Upper lobe of right lung (tissue), 1 donor: ENCODE results near the gene NLRP3. TPM values are rescaled to one million over a fixed set of nuclear protein-coding genes. Genes with fewer than 3 reads are reported as not detected.
"Not testable (repeated sequence)": the region's sequence is repeated elsewhere in the genome, so short reads cannot be mapped to it uniquely, and the experiment has no call there.

Experiments used
- ATAC-seq: fragments of 200-7000 bp; cut with Tn5 transposase; one replicate; pipeline ENCODE4 v1.9.1; 2020; ENCODE audit warnings: mild to moderate bottlenecking, moderate library complexity
- DNase-seq: peaks from one replicate; pipeline ENCODE4 v3.0.0-alpha.2; 2020
- H3K27ac ChIP-seq: fragments of 200-600 bp; one replicate; pipeline ENCODE4 v1.8.0; 2022
- H3K27me3 ChIP-seq: fragments of 200-600 bp; one replicate; pipeline ENCODE4 v1.8.0; 2022; ENCODE audit warnings: mild to moderate bottlenecking
- H3K36me3 ChIP-seq: fragments of 200-600 bp; one replicate; pipeline ENCODE4 v1.8.0; 2022
- H3K4me1 ChIP-seq: fragments of 200-600 bp; one replicate; pipeline ENCODE4 v1.8.0; 2022
- H3K4me3 ChIP-seq: fragments of 200-600 bp; one replicate; pipeline ENCODE4 v1.8.0; 2022; ENCODE audit warnings: mild to moderate bottlenecking
- H3K9me3 ChIP-seq: fragments of 200-600 bp; one replicate; pipeline ENCODE4 v1.8.0; 2022
- CTCF ChIP-seq: fragments of 200-600 bp; IDR thresholded peaks from one replicate; pipeline ENCODE4 v1.8.0; 2022; ENCODE audit warnings: antibody characterized with exemption
- intact Hi-C: fragments of 100-400 bp; cut with DNase I; formaldehyde crosslinking; loops from one replicate; pipeline ENCODE4 v1.11.0; 2022
- total RNA-seq: library from RNA; stranded (reverse); fragmentation: NEBNext Ultra II Directional; extraction: Animal tissue kit (Norgen Biotek cat#: 25700); gene quantifications from one replicate; pipeline ENCODE4 v1.2.1, GENCODE V29; 2021
- donor health status: DM: no; HTN: yes; CAD: no; lungs with severe emphysema.

Gene NLRP3
- total RNA-seq, 1 donor from 2014 or later, result 4.9 TPM

- intact Hi-C loops, result no loop called here
- Histone ChIP-seq H3K4me3 (no peak overlapping the region), H3K4me1 (no peaks in the 10 kb centered on the region), H3K9me3 (no peaks in the 10 kb centered on the region), H3K27ac (no peak overlapping the region), H3K27me3 (no peaks in the 10 kb centered on the region), H3K36me3 (no peaks in the 10 kb centered on the region)
- no peak for TF ChIP-seq CTCF
- ATAC-seq, result no peak
- no peak for DNase-seq
Observed at GRCh38 chr1:247370786-247371732, 44.9 kb upstream of the NLRP3 start.

GRCh38 chr1:247371801-247372259 is 44.1 kb upstream of the NLRP3 start:
- no peaks in the 10 kb centered on the region for H3K9me3 ChIP-seq
- no peak overlapping the region for H3K4me3 ChIP-seq
- no peak for TF ChIP-seq CTCF
- intact Hi-C loops, result no loop called here
- H3K36me3 ChIP-seq, result no peaks in the 10 kb centered on the region
- no peaks in the 10 kb centered on the region for H3K27me3 ChIP-seq
- no peak overlapping the region for H3K27ac ChIP-seq
- no peaks in the 10 kb centered on the region for H3K4me1 ChIP-seq
- ATAC-seq, result no peak
- DNase-seq, result no peak

GRCh38 chr1:247373721-247374141 is 42.2 kb upstream of the NLRP3 start:
- Histone ChIP-seq H3K4me1 (no peaks in the 10 kb centered on the region), H3K36me3 (no peaks in the 10 kb centered on the region), H3K27ac (no peak overlapping the region), H3K4me3 (peak overlapping the region; percentile 40), H3K27me3 (no peaks in the 10 kb centered on the region), H3K9me3 (no peaks in the 10 kb centered on the region)
- peak; percentile 43 for TF ChIP-seq CTCF
- intact Hi-C loops, result no loop called here
- ATAC-seq (peak; percentile 76), DNase-seq (peak; percentile 67)

GRCh38 chr1:247374651-247375334 is 41.2 kb upstream of the NLRP3 start:
- ATAC-seq, intact Hi-C loops, DNase-seq, H3K27ac ChIP-seq, H3K4me3 ChIP-seq, H3K9me3 ChIP-seq, H3K36me3 ChIP-seq, H3K27me3 ChIP-seq, H3K4me1 ChIP-seq: not testable (repeated sequence)

- no peaks in the 10 kb centered on the region for H3K9me3 ChIP-seq
- no peak for TF ChIP-seq CTCF
- H3K36me3 ChIP-seq, result no peaks in the 10 kb centered on the region
- no peak overlapping the region for H3K27ac ChIP-seq
- H3K27me3 ChIP-seq, result no peaks in the 10 kb centered on the region
- H3K4me3 ChIP-seq, result no peak overlapping the region
- intact Hi-C loops, result no loop called here
- no peaks in the 10 kb centered on the region for H3K4me1 ChIP-seq
- ATAC-seq (no peak), DNase-seq (no peak)
Observed at GRCh38 chr1:247375747-247376146, 40.2 kb upstream of the NLRP3 start.

- no peak for DNase-seq
- no peak for TF ChIP-seq CTCF
- Histone ChIP-seq H3K27ac (no peak overlapping the region), H3K4me1 (no peaks in the 10 kb centered on the region), H3K9me3 (no peaks in the 10 kb centered on the region), H3K36me3 (no peaks in the 10 kb centered on the region), H3K4me3 (no peak overlapping the region), H3K27me3 (peaks cover 6% of the 10 kb centered on the region)
- no peak for ATAC-seq
- intact Hi-C loops, result no loop called here
Observed at GRCh38 chr1:247376659-247377058, 39.3 kb upstream of the NLRP3 start.

- not testable (repeated sequence) for DNase-seq
Observed at GRCh38 chr1:247377656-247378055, 38.3 kb upstream of the NLRP3 start.

More at GRCh38 chr1:247377656-247378055, 38.3 kb upstream of the NLRP3 start:
- H3K9me3 ChIP-seq, H3K4me1 ChIP-seq, H3K36me3 ChIP-seq, ATAC-seq, H3K4me3 ChIP-seq, H3K27me3 ChIP-seq, intact Hi-C loops, H3K27ac ChIP-seq: not testable (repeated sequence)
